HG03520 (cell line): Measurements from ENCODE around the gene CLN3.
"Not testable (repeated sequence)": the region's sequence is repeated elsewhere in the genome, so short reads cannot be mapped to it uniquely, and the experiment has no call there.

Experiments
- ATAC-seq: cut with Tn5 transposase; IDR thresholded peaks from one replicate; pipeline ENCODE4 v1.9.1; 2021; ENCODE audit warnings: mild to moderate bottlenecking, moderate library complexity; ENCODE audit not compliant: unreplicated experiment

CLN3 gene

DNA sequence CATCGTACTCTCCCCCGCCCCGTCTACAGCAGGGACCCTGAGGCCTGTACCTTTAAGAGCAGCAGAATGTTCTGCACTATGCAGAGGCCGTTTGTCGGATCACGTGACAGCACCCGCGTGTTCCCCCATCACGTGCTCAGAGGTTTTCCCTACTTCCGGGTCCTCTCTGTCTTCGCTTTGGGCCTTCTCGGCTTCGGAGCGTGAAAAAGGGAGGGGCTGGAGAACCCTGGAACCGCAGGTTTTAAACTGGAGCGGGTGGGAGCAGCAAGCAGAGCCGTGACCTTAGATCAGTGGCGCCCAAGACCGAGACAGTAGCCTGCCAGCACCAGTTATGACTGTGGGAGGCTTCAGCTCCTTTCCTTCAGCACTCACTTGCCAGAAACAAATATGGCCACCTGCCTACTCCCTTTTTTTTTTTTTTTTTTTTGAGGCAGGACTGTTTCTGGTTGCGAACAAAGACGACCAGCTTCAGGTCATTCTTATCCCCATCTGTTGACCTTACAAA lies at the start of gene CLN3:
Gene CLN3, minus strand, starts transcription at position 105 of the 505 bp plus-strand sequence. CDS start 315 bp downstream, outside the sequence.
- ATAC-seq: peak; percentile 66

DNA sequence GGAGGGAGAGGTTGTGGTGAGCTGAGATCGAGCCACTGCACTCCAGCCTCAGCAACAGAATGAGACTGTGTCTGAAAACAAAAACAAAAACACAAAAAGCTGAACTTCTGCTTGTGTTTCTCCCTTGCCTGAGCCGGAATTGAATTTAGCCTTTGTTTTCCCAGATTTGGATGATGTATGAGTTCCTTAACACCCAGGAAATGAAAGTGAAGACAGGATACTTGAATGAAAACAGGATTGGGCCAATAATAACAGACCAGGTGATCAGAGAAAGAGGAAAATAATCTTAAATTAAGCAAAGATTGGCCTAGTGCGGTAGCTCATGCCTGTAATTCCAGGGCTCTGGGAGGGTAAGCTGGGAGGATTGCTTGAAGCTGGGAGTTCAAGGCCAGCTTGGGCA lies 48.5 kb upstream of the CLN3 start:
- no peak for ATAC-seq

DNA sequence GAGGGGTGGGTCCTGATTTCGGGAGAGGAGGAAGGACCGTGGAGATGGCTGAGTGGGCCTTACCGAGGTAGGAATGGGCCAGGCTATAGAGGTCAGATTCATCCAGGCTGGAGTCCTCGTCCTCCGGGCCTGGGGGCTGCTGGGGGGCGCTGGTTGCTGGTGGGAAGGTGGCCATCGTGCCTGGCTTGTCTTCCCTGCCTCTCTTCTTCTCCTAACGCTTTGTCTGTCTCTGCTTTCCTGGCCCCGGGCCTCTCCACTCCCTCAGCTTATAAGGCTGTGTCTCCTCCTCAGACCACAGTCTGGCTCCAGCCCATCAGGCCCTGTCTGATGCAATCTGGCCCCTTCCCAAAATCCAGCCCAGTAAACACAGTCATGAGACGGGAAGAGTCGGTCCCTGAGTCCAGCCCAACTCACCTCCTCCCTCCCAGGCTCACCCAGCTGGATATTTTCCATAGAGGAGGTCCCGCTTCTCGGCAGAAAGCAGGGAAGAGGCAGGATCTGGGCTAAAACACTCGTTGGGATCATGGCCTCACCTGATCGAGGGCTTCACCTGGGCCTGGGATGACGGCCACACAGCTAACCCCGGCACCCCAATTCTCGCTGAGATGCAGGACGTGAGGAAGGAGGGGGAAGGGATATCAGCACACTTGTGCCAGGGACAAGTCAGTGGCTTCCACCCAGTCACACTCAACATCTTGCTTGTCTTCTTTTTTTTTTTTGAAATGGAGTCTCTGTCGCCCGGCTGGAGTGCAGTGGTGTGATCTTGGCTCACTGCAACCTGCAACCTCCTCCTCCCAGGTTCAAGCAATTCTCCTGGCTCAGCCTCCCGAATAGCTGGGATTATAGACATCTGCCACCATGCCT lies 47.1 kb upstream of the CLN3 start, which contains the start of gene NUPR1:
Gene NUPR1, minus strand, starts transcription at position 242 of the 864 bp plus-strand sequence. Its CDS starts 67 bp downstream, at position 175.
- no peak for ATAC-seq

DNA sequence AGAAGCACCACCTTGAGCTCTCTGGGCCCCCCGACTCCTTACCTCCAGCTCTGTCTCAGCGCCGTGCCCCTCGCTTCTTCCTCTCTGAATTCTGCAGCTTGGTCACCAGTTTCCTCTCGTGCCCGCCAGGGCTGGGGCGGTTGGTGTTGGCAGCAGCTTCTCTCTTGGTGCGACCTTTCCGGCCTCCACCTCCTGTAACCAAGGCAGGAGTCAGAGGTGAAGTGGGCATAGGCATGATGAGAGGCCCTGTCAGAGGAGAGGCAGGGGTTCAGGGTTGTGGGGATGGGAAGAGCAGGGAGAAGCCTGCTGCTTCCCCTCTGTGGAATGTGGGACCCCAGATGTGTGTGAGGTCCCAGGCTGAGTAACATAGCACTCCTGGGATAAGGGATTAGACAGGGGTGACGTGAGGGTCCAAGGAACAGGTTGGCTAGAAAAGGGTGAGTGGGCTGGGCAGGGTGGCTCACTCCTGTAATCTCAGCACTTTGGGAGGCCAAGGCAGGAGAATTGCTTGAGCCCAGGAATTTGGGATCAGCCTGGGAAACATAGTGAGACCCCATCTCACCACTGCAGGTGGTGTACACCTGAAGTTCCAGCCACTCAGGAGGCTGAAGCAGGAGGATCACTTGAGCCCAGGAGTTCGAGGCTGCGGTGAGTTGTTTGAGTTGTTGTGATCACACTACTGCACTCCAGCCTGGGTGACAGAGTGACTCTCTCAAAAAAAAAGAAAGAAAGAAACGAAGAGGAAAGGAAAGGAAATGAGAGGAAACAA lies 46.3 kb upstream of the CLN3 start:
- ATAC-seq: no peak

GRCh38 chr16:28537076-28537475 lies 45.2 kb upstream of the CLN3 start:
- no peak for ATAC-seq

- ATAC-seq: no peak
Observed at GRCh38 chr16:28534542-28535373, 42.9 kb upstream of the CLN3 start.

DNA sequence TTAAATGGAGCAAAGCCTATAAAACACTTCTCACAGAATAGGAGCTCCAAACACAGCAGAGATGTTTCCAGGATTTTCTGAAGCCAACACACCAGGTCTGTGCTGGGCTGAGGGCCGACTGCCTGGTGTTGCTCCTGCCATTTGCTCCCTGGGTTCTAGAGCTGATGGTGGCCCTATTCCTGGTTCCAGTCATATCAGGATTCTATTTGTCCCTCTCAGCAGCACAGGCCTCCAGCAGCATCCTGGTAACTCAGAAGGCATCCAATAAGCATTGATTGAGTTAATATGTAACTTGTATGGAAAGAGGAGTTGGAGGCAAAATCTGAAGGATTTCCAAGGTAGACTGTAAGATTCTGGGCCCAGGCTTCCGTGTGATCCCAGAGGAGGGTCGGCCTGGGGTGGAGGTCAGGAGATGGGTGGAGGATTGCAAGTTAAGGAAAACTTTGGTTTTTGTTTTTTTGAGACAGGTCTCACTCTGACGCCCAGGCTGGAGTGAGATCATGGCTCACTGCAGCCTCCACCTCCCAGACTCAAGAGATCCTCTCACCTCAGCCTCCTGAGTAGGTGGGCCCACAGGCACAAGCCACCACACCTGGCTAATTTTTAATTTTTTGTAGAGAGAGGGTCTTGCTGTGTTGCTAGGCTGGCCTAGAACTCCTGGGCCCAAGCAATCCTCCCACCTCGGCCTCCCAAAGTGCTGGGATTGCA lies 41.2 kb upstream of the CLN3 start:
- no peak for ATAC-seq

DNA sequence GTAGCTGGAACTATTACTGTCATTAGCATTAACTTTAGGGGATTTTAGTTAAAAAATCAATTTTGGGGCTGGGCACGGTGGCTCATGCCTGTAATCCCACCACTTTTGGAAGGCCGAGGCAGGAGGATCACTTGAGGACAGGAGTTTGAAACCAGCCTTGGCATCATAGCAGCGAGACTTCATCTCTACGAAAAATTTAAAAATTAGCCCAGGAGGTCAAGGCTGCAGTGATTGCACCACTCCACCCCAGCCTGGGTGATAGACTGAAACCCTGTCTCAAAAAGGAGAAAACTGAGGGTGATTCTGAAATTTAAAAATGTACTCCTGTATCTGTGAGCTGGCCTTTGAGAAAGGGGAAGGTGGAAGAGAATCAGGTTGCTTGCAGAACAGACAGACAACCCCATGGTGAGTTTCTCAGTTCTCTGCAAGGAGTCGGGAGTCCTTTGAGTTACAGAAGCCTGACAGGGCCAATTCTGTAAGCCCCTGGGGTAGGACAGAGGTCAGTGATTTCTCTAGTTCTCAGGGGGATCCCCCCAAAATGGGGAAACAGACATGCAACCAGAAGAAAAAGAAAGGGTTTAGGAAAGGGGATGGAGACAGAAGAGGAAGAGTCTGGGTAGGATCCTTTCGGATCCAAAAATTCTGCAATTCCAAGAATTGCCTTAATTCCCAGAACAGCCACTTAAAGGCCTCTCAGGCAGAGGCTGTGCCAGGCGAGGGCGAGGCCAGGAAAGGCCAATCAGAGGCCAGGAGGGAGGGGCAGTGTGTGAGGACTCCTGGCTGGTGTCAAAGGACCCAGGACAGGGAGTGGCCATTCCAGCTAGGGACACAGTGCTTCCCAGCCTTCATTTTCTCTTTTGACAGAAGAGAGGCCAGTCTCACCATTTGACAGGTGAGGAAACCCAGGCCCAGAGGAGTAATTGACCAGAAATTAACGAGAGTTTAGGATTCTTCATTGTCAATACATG lies 40.2 kb upstream of the CLN3 start:
- no peak for ATAC-seq

GRCh38 chr16:28529124-28529523 lies 37.2 kb upstream of the CLN3 start:
- no peak for ATAC-seq

DNA sequence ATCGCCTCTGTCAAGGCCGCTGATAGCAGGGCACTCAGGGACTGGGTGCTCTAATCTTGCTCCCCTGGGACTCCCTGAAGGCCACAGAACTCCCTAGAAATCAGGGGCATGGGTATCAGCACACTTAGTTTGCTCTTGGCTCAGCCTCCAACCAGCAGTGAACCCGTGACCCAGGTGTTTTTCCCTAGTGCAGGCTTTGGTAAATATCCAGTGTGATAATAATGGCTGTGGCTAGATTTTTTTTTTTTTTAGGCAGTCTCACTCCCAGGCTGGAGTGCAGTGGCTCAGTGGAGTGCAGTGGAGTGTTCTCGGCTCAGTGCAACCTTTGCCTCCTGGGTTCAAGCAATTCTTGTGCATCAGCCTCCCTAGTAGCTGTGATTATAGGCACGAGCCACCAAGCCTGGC lies 36.6 kb upstream of the CLN3 start:
- no peak for ATAC-seq

DNA sequence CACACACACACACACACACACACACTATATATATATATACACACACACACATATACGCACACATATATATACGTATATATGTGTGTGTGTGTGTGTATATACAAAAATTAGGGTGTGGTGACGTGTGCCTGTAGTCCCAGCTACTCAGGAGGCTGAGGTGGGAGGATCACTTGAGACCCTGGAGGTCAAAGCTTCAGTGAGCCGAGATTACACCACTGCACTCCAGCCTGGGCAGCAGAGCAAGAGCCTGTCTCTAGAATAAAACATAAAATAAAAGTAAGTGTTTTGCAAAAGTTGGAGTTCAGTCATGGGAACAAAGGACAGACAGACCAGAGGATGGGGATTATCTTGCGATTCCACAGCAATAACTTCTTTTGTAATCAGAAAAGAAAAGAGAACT lies 36.1 kb upstream of the CLN3 start:
- ATAC-seq: no peak

GRCh38 chr16:28527100-28527785 lies 35.4 kb upstream of the CLN3 start:
- not testable (repeated sequence) for ATAC-seq

DNA sequence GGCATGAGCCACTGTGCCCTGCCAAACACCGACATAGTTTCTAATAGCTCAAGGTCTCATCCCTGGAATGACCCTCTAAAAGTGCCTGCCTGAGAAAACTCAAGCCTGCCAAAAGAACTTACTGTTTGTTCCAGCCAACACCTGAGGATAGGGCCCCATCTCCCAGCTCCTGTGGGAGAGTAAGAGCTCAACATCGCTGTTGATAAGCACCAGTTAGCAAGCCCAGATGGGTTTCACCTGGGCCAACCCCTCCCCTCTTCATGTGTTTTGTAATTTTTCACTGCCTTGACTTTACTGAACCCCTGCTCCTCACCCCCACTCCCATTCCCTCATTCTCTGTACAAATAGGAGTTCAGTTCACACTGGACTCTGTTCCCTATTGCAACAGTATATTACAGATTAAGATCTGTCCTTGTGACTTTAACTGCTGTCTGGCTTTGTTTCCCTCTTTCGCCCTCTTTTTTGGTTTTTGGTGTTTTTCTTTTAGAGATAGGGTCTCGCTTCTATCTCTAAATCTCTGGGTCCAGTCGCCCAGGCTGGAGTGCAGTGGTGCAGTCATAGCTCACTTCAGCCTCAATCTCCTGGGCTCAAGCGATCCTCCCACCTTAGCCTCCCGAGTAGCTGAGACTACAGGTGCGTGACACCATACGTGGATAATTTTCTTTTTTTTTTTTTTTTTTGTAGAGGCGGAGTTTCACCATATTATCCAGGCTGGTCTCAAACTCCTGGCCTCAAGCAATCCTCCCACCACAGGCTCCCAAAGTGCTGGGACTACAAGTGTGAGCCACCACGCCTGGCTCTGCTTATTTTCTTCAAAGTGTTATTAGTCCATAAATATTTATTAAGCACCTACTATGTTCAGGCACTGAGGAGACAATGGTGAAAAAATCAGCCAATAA lies 34.6 kb upstream of the CLN3 start:
- ATAC-seq: no peak

- ATAC-seq: no peak
Observed at GRCh38 chr16:28524681-28525171, 32.9 kb upstream of the CLN3 start.

DNA sequence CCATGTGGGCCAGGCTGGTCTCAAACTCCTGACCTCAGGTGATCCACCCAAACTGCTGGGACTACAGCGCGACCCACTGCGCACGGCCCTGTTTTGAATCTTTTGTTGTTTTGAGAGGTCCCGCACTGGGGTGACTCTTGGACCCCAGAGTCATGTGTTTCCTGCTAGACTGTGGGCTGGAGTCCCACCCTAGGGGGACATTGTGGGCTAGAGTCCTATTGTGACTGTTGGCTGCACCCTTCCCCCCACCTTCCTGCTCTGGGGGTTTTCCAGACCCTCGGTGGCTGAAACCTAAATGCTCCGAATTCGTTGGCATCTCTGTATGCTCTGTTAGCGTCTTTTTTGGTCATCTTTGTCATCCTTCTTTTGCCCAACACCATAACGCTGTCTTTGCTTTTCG lies 30.9 kb upstream of the CLN3 start:
- ATAC-seq: no peak

- ATAC-seq: no peak
Observed at GRCh38 chr16:28521436-28521835, 29.6 kb upstream of the CLN3 start.

DNA sequence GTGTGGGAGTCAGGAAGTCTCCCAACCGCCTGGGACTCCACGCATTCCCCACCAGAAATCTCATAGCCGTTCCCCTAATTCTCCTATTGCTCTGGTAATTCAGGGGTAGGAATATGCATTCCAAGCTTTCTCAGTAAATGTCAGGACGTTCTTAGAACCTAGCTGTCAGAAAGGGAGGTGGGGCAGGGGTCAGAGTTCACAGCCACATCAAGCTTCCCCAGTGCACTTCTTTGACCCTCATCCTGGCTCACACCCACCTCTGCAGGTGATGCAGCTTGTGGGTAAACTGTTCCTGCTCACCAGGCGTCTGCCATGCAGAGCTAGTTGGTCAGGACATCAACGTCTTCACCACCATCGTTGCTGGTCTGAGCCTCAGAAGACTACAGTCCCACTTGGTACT lies 28.8 kb upstream of the CLN3 start:
- ATAC-seq: no peak
